DMS 273 (cell line): ENCODE results near the gene UBE2N.
"Not testable (repeated sequence)": the region's sequence is repeated elsewhere in the genome, so short reads cannot be mapped to it uniquely, and the experiment has no call there.

Experiments used
- DNase-seq: peaks from one replicate; lab custom pipeline; 2025; ENCODE audit not compliant: unreplicated experiment; lab: John Stamatoyannopoulos, UW

Gene UBE2N

GRCh38 chr12:93381976-93382437, 59.7 kb downstream of the UBE2N start:
- DNase-seq: not testable (repeated sequence)

GRCh38 chr12:93381161-93381975, 60.4 kb downstream of the UBE2N start:
- no peak for DNase-seq

GRCh38 chr12:93380480-93381121, 61.1 kb downstream of the UBE2N start:
- DNase-seq: peak; percentile 39

GRCh38 chr12:93379981-93380361, 61.8 kb downstream of the UBE2N start:
- DNase-seq: peak; percentile 16

- DNase-seq: peak; percentile 28
These were observed 62.3 kb downstream of the UBE2N start for GRCh38 chr12:93379326-93379980.

- peak; percentile 61 for DNase-seq
These were observed 62.8 kb downstream of the UBE2N start for GRCh38 chr12:93378998-93379325.

- DNase-seq: peak; percentile 73
These were observed 63.4 kb downstream of the UBE2N start for GRCh38 chr12:93378196-93378997.

GRCh38 chr12:93377252-93378195, 64.2 kb downstream of the UBE2N start, which contains the start of gene NUDT4:
Gene NUDT4, plus strand, starts transcription at chr12:93377925. Its CDS starts 398 bp downstream, at chr12:93378323.
- peak; percentile 96 for DNase-seq

GRCh38 chr12:93376436-93377251, 65.1 kb downstream of the UBE2N start:
- DNase-seq: peak; percentile 38

GRCh38 chr12:93375906-93376305, 65.8 kb downstream of the UBE2N start:
- DNase-seq: no peak

GRCh38 chr12:93373961-93374656, 67.6 kb downstream of the UBE2N start:
- no peak for DNase-seq

- no peak for DNase-seq
These were observed 70.8 kb downstream of the UBE2N start for GRCh38 chr12:93370947-93371346.

GRCh38 chr12:93369505-93369904, 72.2 kb downstream of the UBE2N start:
- no peak for DNase-seq

GRCh38 chr12:93368766-93369165, 73.0 kb downstream of the UBE2N start:
- DNase-seq: no peak

GRCh38 chr12:93366422-93366821, 75.3 kb downstream of the UBE2N start:
- no peak for DNase-seq

- no peak for DNase-seq
These were observed 75.9 kb downstream of the UBE2N start for GRCh38 chr12:93365616-93366405.

- DNase-seq: no peak
These were observed 77.9 kb downstream of the UBE2N start for GRCh38 chr12:93363841-93364297.
